HG03460 (cell line): Measurements from ENCODE around the gene FBXO11.
A peak's percentile ranks its signal among the peaks of the same experiment; 100 is the strongest.

Experiments
- ATAC-seq: cut with Tn5 transposase; IDR thresholded peaks from one replicate; pipeline ENCODE4 v1.9.1; 2021; ENCODE audit not compliant: unreplicated experiment

FBXO11 gene

DNA sequence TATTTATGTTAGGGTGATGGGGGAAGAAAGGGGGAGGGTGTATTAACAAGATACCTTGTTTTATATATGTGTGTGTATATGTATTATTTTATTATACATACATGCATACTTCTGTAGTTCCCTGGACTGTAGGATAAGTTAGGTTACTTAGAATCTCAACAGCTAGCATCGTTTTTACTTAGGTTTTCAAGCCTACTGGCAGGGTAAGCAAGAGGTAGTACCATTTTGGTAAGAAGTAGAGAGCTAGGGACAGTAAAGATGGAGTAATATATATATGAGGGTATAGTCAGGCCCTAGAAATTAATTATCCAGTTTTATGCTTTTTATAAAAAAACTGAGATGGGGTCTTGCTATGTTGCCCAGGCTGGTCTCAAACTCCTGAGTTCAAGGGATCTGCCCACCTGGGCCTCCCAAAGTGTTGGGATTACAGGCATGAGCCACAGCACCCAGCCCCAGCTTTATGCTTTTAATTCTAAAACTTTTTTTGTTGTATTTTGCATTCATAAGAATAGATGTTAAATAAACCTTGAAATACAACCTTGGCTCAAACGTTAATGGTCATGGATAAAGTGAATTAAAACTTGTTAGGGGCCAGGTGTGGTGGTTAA is 110.1 kb downstream of the FBXO11 start:
- ATAC-seq = no peak

DNA sequence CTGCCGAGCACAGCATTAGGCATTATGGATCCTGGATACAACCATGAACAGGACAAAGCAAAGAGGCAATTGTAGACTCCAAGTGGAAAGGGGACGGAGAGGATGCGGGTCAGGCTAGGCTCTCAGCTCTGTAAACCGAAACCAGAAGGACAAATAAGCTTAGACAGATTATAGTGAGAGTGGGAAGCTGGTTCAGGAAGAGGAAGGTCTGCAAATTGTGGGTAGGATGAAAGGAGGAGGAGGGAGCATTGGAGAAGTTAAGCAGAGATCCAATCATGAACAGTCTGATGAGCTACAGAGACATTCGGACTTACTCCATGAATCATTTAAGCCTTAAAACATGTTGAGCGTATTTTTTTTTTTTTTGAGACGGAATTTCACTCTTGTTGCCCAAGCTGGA is 120.3 kb downstream of the FBXO11 start:
- ATAC-seq = no peak

DNA sequence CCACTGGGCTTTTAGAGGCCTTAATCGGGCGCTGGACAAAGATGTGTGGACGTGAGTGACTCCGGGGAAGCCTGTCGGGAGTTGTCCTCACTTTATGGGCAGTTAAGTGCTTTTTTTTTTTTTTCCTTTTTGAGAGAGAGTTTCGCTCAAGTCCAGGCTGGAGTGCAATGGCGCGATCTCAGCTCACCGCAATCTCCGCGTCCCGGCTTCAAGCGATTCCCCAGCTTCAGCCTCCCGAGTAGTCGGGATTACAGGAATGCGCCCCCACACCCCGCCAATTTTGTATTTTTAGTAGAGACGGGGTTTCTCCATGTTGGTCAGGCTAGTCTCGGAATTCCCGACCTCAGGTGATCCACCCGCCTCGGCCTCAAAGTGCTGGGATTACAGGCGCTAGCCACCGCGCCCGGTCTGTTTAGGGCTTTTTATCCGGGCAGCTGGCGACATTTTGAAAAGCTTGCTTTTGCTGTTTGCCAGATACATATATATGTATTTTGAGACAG is 121.9 kb downstream of the FBXO11 start:
- no peak for ATAC-seq

DNA sequence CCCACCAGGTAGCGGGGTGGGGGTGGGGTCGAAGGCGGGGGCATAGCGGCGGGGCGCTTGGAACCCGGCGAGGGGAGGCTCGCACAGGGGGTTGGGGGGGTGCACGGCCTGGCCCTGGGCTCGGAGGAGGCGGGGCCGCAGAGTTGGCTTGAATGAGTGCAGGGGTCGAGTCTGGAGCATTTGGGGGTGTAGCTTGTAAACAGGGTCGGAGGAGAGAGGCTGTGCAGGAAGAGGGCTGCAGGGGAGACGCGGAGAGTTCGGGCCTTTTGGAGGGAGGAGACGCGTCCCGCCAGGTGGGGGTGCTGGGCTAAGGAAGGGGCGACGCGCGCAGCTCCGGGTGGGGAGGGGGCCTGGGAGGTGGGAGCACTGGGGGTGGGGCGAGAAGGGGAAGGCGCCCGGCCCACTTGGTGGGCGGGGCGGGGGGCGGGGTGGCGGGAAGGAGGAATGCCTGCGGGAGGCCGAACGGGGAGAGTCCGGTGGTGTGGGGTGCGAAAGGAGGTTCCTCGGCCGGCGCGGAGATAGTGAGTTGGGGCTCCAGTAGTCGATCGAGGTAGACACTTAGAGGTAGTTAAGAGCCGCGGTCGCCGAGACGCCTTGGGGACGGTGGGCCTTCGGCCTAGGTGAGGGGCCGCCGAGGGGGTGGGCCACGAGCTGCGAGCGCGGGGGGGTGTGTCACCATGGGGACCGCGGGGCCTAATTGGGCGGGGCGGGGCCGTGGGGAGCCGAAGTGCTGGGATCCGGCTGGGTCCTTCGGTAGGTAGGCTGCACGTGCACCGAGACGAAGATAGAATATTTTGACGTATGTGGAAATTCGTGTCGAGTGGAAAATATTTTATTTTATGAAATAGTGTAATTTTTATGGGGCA is 122.6 kb downstream of the FBXO11 start:
- peak; percentile 29 for ATAC-seq

DNA sequence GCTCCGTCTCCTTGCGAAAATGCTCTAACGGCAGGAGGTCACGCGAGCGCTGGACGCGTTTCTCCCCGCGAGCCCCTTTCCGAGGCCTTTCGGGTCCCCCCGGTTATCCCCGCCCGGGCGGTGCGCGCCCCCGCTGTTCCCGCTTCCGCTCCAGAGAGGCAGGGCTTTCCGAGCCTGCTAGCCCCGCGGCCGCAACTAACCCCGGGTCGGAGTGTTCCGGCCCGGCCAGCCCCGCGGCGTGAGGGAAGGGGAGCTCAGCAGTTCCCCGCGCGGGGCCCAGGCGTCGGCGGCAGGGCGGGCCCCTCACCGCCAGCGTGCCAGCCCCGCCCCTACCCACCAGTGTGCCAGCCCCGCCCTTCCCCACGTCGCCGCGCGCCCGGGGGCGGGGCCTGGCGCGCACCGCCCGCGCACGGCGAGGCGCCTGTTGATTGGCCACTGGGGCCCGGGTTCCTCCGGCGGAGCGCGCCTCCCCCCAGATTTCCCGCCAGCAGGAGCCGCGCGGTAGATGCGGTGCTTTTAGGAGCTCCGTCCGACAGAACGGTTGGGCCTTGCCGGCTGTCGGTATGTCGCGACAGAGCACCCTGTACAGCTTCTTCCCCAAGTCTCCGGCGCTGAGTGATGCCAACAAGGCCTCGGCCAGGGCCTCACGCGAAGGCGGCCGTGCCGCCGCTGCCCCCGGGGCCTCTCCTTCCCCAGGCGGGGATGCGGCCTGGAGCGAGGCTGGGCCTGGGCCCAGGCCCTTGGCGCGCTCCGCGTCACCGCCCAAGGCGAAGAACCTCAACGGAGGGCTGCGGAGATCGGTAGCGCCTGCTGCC is 123.4 kb downstream of the FBXO11 start, which contains the start of gene MSH6:
TSS of gene MSH6 (plus strand) at position 475 of the 815 bp plus-strand sequence. CDS start at position 564, 89 bp downstream.
- ATAC-seq = peak; percentile 78

DNA sequence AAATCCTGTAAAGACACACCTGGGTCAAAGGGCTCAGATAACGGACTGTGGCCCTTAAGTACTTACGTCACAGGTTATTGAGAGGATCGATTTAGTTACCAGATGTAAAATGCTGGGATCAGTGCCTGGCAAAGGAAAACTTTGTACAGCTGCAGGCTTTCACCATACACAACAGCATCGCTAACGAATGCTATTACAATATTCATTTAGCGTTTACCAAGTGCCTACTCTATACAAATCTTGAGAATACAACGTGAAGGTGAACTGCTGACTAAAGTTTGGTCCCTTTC is 124.0 kb downstream of the FBXO11 start:
- ATAC-seq = no peak

DNA sequence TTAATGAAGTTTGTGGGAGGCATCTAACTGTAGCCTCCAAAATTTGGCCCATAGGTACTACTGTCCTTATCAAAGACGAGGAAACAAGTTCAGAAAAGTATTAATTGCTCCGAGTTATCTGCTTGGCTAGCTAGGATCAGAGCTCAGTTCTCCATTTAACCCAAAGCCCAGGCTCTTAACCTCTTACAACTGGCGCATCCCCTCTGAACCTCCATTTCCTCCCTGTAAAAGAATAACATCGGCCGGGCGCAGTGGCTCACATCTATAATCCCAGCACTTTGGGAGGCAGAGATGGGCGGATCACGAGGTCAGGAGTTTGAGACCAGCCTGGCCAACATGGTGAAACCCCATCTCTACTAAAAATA is 126.9 kb downstream of the FBXO11 start:
- no peak for ATAC-seq

DNA sequence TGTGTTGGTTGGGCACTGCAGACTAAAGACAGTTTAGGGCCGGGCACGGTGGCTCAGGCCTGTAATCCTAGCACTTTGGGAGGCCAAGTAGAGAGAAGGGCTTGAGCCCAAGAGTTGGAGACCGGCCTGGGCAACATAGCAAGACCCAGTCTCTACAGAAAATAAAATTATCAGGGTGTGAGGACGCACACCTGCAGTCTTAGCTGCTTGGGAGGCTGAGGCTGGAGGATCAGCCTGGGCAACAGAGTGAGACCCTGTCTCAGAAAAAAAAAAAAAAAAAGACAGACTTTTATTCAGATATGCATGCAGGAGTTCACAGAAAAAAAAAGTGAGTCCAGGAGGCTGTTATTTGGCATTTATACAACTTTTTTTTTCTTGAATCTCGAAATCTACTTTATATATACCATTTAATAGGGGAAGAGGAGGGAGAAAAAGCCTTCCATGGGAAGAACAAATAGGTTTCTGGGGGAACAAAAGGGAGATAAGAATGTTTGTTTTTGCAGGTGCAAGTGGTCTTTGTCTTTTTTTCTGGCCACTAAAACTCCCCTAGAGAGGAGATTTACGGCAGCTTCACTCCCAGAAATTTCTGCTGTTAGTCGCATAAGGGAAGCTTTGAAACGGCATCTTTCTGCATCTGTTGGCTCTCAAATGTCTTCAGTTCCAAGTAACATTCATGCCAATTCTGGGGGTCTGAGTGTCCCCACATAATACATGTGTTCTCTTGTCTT is 127.4 kb downstream of the FBXO11 start:
- ATAC-seq = no peak

DNA sequence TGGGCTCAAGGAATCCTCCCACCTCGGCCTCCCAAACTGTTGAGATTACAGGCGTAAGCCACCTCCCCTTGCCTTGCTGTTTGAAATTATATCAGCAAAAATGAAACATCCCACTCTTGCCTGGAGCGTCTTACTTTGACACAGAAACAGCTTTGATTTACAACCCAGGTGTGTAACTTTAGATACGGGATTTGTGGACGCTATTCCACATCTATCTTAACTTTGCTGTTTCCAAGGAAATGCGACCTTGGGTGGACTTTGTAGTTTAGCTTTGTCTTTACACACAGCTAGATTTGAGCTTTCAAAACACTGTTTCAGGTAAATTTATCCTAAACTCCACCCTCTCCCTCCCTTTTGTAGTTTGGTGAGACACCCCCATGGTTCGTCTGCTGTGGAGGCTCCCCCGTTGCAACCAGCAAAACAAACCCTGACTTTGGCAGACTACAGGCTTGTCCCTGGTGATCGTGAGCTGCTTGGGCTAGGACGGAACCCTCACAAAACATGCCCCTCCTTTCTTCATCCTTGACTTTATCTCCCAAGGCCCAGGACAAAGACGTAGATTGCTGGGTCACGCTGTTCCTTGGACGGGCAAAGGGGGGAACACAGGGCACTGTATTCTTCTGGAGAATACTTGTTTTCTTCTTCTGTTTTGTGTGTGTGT is 128.9 kb downstream of the FBXO11 start:
- ATAC-seq = no peak

DNA sequence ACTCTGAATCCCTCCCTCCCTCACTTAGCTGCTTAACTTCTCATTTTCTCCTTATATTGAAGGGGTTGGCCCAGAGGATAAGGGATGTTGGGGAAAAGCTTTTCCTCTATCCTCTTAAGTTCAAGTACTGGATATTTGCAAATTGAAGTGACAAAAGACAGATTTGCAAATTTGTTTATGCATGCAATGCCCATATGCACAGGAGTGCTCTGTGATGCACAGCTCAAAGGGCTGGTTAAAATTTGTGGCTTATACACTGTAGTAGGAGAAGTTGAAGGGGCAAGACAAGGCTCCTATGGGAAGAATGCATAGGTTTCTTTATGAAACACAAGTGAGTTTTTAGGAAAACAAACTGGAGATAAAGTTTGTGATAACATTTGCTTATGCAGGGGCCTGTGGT is 131.7 kb downstream of the FBXO11 start:
- ATAC-seq = no peak

DNA sequence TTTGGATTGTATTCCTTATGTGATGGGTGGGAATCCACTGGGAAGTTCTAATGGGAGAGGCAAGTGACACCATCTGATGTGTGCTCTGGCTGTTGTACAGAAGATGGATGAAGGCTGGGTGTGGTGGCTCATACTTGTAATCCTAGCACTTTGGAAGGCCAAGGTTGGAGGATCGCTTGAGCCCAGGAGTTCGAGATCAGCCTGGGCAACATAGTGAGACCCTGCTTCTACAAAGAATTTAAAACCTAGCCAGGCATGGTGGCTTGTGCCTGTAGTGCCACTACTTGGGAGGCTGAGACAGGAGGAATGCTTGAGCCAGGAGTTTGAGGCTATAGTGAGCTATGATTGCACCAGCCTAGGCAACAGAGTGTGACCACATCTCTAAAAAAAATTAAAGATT is 134.0 kb downstream of the FBXO11 start:
- ATAC-seq = no peak

DNA sequence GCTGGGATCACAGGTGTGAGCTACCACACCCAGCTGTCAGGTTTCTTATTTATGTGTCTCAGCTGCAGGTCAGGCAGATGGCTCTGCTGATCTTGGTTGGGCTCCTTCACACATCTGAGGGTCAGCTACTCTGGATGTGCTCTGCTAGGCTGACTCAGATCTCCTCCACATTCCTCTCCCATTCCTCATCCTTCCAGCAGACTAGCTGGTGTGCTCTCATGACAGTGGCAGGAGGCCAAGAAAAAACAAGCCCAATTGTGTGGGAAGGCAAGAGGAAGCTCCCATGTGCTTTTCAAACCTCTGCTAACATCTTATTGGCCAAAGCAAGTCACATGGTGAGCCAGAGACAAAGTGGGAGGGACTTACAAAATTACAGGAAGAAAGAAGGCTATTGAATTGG is 135.1 kb downstream of the FBXO11 start:
- no peak for ATAC-seq

DNA sequence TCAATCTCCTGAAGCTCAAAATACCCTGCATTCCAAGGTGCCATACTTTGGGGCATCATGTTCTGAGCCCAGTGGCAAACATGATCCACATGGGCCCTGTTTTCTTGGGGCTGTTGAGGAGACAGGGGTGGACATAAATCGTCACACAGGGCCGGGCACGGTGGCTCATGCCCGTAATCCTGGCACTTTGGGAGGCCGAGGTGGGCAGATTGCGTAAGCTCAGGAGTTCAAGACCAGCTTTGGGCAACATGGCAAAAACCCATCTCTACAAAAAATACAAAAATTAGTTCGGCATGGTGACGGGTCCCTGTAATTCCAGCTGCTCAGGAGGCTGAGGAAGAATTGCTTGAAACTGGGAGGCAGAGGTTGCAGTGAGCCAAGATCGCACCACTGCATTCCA is 137.0 kb downstream of the FBXO11 start:
- no peak for ATAC-seq

DNA sequence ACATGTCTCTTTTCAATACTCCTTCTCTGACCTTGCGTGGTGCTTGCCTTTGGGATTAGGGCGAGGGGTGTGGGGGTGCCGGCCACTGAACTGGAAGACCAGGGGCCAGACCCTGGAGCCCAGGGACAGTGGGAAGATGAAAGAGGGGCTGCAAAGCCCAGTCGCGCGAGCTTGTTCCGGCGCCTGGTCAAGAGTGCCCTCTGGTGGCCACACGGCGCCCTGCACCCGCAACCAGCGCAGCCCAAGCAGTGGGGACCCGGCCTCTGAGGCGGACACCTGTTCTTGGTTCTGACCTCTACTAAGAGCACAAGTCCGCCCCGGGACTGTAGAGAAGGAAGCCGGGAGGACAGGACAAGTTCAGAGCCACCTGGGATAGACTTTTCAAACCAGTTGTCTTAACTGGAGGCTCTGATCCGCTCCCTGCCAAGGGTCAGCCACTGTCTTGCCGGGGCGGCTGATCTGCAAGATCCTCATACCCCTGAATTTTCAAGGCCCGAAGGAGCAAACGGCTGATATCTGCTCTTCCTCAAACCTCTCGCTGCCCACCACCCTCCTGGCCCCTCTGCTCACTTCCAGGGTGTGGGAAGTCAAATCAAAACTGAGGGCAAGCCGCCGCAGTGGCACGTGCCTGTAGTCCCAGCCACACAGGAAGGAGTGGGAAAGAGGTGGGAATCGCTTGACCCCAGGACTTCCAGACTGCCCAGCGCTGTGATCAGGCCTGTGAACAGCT is 138.3 kb downstream of the FBXO11 start:
- ATAC-seq = no peak

DNA sequence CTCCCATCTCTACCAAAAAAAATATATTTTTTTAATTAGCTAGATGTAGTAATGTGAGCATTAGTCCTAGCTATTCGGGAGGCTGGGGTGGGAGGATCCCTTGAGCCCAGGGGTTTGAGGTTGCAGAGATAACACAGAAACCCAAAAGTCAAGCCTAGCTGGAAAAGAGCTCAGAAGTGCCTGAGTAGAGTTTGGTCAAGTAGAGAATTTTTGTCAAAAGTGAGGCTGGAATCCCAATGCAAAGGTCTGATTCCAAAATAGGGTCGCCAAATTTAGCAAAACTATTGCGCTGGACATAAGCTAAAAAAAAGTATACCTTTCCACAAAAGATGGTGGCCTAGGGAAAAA is 138.8 kb downstream of the FBXO11 start:
- no peak for ATAC-seq

DNA sequence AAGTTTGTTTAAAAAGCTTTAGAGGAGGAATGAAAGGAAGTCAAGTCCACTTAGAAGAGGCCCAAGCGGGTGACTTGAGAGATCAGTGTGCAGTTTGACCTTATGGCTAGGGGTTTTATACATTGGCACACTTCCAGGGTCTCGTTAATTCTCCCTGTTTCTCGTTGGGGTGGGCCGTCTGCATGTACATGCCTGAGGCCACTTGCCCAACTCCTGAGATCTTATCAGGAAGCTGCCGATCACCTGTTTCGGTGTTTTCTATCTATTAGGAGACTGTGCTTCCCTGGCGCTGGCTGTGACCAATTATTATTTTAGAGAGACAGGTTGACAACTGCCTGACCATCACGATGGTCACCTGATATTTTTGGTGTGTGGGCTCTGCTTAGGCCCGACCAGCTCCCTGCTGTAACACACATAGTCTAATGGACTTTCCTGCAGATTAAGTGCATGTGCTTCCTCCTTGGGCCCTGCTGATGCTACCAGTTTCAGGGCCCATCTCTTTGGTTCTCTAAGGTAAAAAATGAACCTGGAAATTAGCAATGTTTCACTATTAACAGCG is 154.4 kb downstream of the FBXO11 start:
- peak; percentile 34 for ATAC-seq

DNA sequence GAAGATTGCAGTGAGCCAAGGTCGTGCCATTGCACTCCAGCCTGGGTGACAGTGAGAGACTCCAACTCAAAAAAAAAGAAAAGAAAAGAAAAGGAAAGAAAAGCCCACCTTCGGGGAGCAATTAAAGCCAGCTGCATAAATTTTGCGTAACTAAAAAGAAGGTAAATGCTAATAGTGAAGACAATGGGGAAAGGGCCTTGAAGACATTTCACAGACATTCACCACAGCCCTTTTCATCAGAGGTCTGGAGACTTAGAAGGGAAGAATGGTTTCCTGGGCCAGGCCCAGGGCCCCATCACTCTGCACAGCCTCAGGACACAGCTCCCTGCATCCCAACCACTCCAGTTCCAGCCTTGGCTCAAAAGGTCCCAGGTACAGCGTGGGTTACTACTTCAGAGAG is 158.4 kb downstream of the FBXO11 start:
- ATAC-seq = no peak

DNA sequence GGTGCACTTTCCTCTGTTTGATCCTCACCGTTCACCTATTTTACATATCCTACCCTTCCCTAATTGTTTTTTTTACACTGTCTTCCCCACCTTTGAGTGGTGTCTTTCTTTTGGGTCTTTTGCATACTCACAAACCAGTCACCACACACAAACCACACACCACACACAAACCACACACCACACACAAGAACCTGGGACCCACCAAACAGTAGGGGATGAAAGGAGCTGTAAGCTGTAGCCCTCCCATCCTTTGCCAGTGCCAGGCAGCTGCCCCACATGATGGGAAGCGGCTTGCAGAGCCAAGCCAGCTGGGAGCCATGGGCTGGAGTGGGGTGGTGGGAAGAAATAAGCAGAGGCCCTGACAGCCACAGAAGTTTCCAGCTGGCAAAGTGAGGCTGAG is 162.2 kb downstream of the FBXO11 start:
- no peak for ATAC-seq

DNA sequence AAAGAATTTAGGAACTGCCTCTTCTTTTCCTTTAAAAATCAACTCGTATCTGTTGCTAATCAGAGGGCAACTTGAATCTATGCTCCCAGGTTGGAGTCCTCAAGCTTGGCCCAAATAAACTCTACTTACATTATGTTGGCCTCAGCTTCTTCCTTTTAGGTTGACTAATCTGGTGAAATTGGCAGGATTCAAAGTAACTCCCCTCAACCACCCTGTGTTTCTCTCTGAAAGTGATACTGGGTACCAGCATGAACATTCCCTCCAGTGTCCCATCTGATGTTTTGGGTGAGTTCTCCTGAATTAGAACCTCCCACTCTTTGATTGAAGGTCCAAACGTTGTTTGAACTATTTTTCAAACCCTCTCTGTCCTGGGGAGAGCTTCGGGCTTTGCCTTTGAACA is 164.7 kb downstream of the FBXO11 start:
- ATAC-seq = no peak

DNA sequence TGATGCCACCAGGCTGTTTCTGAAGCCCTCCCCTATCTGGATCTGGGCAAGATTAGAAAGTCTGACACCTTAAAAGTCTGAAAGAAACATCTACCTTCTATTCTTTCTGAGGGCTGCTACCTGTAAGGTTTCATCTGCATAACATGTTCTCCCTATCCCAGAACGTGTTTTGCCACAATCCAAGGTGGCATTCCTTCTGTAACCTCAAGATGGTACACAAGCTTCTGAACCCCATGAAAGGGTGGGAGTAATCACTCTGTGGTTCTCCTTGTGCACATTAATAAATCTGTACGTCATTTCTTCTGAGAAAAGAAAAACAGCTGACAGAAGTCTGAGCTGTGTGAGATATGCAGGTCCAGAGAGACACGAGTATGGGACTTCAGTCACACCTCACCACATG is 165.2 kb downstream of the FBXO11 start:
- no peak for ATAC-seq
